ENCODE measurements around the gene C6orf136.
A peak's percentile ranks its signal among the peaks of the same experiment; 100 is the strongest.
"Not testable (repeated sequence)": the region's sequence is repeated elsewhere in the genome, so short reads cannot be mapped to it uniquely, and the experiment has no call there.

C6orf136 gene

GRCh38 chr6:30615958-30616810, 30.7 kb upstream of the C6orf136 start:
- DNase-seq: peak; percentile 36 to 44

GRCh38 chr6:30616811-30617564, 29.9 kb upstream of the C6orf136 start, which contains the start of gene PPP1R10:
Gene PPP1R10 (minus strand): TSS chr6:30617243. CDS start chr6:30609944, 7,299 bp downstream.
- peak; percentile 99 for DNase-seq

DNA sequence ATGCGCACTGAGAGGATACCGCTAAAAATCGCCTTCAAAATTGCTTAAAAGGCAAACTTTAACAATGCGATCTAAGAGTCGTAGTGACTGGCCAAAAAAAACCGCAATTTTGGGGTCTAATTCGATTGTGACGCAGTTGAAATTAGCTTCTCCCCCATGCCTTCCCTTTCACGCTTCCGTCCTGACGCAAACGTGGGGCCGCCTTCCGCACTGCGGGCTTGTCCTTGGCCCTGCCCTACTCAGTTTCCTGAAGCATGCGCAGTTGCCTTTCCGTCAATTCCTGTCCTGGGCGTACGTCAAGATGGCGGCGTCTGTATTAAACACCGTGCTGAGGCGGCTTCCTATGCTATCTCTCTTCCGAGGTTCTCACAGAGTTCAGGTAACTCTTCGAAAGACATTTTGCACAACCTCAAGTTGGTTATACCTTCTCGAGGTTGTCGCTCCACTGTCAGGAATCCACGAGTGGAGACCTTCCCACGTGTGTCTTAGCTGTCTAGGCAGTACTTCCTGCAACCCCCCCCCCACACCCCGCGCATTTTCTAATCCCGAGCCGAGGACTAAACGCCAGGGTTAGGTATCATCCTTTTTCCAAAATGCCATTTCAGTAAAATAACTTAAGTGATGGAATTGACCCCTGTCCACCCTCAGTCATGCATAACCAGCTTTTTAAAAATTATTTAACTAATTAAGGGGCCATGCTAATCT, 29.2 kb upstream of the C6orf136 start, which contains the start of gene MRPS18B:
Gene MRPS18B (plus strand): TSS at position 276 of the 705 bp plus-strand sequence. CDS start 26 bp downstream, at position 302.
- peak; percentile 96 to 97 for DNase-seq

DNA sequence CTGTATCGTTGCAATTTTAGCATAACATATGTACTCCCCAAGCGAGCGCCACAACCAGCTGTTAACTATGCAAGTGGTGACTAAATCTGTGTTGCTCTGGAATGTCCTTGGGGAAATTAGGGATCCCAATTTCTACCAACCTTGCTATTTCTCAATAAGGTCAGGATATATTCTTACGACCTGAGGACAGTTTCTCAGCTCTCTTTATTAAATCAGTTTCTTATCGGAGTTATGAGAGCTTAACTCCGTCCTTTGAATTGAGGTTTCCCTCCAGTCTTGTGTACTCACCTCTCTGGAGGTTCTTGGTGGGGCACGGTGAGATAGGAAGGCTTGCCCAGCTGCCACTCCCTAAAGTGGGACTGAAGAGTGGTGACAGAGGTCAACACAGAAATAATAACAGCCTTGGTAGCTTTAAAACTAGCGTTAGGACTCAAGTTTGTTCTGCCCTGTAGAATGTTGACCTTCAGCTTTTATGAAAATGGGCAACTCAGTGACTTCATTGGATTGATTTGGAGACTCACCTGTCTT, 28.6 kb upstream of the C6orf136 start:
- no peak for DNase-seq

DNA sequence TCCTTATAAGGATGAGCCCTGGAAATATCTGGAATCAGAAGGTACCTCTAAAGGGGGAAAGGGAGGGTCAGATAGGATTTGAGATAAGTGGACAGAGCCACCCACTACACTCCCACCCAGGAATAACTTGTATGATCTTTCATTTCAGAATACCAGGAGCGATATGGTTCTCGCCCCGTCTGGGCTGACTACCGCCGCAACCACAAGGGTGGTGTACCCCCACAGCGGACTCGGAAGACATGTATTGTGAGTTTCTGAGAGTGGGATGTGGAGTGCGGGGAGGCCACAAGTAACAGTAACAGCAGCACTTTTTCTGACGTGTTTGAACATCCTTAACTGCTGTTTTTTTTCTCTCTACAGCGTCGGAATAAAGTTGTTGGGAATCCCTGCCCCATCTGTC, 27.4 kb upstream of the C6orf136 start:
- DNase-seq: no peak

DNA sequence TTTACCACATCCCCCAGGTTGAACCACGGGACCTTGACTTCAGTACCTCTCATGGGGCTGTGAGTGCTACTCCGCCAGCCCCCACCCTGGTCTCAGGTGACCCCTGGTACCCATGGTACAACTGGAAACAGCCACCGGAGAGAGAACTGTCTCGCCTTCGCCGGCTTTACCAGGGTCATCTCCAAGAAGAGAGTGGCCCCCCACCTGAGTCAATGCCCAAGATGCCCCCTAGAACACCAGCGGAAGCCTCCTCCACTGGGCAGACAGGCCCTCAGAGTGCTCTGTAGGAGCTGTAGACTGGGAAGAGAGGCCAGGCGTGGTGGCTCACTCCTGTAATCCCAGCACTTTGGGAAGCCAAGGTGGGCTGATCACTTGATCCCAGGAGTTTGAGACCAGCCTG, 21.4 kb upstream of the C6orf136 start:
- DNase-seq: no peak

GRCh38 chr6:30626484-30627366, 20.2 kb upstream of the C6orf136 start, which contains the start of gene ATAT1:
Gene ATAT1 (plus strand): TSS chr6:30626874.
- DNase-seq: peak; percentile 84 to 85

GRCh38 chr6:30635834-30636233, 11.1 kb upstream of the C6orf136 start:
- no peak for DNase-seq

GRCh38 chr6:30640481-30640880, 6.5 kb upstream of the C6orf136 start:
- no peak for DNase-seq

DNA sequence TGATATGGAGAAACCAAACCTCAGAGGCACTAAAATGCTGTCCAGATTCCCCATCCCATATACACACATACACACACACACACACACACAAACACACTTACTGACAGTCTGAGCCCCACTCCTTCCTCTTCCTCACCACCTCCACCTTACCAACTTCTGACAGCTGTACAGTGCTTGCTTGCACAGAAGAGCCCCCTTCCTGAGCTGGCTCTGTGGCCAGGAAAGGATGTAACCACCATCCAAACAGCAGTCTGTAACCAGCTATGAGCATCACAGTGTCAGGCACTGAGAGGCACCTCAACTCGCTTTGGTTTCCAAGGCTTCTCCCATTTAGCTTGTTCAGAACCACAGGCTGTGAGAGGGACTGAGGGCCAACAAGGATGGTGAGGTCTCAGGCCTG, 5.9 kb upstream of the C6orf136 start:
- DNase-seq: peak; percentile 49 to 63

DNA sequence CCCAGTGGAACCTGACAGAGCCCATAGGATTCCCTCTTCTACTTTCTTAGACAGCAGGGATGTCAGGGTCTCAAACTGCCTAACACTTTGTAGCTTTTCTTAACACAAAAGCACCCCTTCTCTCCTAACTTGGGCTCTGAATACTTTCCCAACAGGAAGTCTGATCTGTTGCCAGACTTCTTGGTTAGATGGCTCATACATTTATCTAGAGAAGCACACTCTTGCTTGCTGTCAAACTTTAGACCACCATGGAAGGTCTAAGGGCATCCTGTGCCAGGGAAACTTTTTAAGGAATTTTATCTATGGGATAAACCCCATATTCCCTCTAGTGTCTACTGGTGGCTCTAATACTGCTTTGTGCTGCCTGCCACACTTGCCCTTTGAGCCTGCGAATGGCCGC, 3.3 kb upstream of the C6orf136 start:
- peak in 1 of 2 experiments; percentile 21 for DNase-seq

DNA sequence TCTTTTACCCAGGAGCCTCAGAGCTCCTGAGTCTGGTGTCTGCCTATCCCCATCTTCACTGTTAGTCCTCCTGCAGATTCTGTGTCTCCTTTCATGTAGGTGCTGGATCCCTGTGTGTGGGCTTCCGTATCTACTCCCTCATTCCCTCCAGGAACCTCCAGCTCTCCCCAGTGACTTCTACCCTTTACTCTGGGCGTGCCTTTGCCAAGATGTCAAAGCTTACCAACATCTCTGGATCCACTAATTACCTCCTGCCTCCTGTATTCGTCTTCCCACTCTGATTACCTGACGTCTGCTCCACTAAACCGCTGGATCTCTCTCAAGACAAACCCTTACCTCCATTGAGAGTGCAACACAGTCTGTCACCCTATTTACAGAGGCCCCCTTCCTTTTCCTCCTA, 2.2 kb upstream of the C6orf136 start:
- no peak for DNase-seq

GRCh38 chr6:30645989-30646388, 944 bp upstream of the C6orf136 start:
- DNase-seq: no peak

DNA sequence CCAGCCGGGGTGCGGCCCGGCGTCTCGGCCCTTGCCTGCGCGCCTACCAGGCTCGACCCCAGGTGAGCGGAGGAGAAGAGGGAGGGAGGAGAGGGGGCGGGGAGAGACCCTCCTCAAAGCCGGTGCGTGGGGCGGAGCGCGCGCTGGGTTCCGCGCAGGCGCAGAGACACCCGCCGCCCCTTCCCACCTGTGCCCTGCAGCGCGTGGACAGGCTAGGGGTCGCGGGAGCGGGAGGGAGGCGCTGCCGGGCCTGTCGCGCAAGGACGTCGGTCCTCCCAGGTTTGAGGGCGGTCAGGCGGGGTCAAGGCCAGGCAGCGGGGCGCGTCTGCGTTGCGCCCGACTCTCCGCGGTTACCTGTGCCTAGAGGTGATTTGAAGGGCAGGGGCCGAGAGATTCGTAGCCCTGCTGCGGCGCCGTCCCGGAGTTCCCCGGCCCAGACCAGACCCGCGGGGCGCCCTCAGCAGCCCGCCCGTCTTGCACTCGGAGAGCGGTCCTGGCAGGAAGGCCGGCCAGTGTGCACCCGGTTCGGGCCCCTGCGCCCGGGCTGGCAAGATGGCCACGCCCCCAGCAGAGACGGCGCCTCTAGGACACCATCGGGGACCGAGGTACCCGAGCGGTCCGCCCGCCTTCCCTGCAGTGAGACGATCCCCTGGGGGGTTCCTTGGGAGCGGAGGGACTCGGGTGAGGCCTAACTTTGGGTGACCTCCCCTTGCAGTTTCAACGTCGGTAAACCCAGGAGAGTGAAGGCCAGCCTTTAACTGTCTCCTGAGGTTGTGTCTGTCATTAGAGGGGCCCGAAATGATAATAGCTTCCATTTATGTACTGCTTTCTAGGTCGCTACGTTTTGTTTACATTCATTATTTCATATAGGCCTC, 546 bp downstream of the C6orf136 start:
- DNase-seq: peak; percentile 68 to 71

DNA sequence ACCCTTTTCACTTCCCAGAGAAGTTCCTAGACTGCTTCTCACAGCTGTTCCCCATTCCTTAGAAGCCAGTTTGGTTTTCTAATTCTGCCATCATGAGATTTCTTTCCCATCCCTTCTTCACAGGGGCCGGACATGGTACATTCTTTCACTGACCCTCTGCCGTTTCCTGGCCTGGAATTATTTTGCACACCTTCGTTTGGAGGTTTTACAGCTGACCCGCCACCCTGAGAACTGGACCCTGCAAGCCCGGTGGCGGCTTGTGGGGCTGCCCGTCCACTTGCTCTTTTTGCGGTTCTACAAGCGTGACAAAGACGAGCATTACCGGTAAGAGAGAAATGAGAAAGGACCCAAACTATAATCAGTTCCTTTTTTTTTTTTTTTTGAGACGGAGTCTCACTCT, 4.2 kb downstream of the C6orf136 start:
- DNase-seq: no peak

DNA sequence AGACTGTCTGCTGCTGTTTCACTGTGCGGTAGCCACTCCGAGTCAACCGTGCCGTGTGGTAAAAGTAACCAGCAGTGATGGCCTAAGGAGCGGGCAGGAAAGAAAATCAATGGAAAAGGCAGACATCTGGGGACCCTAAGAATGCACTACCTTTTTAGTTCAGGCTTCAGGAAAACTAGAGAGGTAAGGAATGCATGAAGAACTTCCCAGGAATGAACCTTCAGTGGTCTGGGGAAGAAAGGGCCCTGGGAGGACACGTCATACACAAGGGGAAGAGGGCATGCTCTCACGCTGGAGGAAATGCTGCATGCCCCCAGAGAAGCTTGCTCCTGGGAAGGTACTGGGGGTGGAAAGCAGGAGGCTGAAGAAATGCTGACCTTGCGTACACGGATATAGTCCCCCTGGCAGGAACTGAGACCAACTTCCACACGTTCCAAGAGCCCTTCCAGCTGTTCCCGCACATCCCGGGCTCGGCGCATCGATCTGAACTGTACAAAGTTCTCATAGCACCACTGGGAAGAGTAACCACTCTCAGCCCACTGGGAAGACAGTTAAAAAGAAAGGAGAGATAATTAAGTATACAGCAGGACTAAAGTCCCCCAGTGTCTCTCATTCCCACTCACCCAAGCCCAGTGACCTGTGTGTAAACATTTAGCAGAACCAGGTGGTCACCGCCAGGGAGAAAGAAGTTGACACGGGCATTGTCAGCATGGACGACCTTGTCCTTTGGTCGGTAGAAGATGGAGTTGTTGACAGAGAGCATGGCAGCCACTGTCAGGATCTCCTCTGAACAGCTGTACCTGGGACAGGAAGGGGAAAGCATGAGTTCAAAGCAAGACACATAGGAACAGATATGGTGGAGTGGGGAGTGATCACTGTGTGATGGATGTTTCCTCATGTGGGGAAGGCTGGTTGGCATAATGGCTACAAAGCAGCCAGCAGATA, 8.1 kb downstream of the C6orf136 start:
- no peak for DNase-seq

DNA sequence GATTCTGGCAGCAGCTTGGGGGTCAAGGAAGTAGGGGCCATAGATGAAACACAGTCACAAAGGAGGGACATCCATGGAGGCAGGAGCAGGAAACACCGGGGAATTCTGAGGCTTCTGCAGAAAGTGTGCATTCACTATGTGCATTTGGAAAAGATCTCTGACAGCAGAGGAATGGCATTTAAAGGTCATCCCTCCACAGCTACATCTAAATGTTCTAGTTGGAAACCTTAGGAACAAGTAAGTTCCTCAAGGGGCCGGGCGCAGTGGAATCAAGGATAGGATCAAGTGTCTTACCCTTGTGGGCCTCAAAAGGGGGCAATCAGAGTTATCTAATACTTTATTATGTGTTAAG, 8.8 kb downstream of the C6orf136 start:
- no peak for DNase-seq

DNA sequence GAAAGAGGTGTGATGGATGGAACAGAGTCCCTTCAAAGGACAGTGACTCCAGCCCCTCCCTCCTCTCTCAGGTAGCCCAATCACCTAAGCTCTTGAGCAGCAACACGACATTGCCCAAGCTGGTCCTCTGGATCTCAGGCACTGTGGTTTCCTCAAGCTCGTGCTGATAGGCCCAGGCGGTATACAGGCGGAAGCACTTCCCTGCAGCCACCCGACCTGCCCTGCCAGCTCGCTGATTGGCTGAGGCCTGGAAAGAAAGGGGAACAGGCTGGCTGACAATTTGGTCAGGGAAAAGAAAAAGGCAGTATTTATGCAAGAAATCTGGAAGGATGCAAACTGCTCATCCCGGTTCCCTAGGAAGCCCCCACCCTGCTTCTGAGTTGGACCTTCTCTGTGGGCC, 9.6 kb downstream of the C6orf136 start:
- peak; percentile 78 to 84 for DNase-seq

- no peak for DNase-seq
These were observed 10.5 kb downstream of the C6orf136 start for GRCh38 chr6:30657454-30657853.

DNA sequence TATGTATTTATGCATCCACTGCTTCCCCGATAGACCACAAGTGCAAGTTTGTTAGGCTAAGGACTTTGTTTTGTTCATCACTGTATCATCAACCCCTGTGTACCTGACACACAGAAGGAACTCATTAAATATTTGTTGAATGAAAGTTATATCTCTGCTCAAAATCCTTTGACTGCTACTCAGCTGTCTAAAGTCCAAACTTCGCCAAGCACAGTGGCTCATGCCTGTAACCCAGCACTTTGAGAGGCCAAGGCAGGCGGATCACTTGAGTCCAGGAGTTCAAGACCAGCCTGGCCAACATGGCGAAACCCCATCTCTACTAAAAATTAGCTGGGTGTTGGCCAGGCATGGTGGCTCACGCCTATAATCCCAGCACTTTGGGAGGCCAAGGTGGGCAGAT, 11.0 kb downstream of the C6orf136 start:
- not testable (repeated sequence) for DNase-seq
